MCF 10A (cell line): ENCODE results near the gene ARL15. TPM values are rescaled to one million over a fixed set of nuclear protein-coding genes. Genes with fewer than 3 reads are reported as not detected.

Experiments used
- BruUV-seq: library from RNA; stranded (reverse); fragments of 400-500 nt; replicated peaks from 2 replicates; lab custom pipeline; 2021; lab: Mats Ljungman, UMichigan
- CTCF ChIA-PET: fragments of 300-600 bp; sonication (Branson Sonifier 250); formaldehyde crosslinking; extraction: SDS; loops from one replicate; lab custom pipeline; 2021; ENCODE audit warnings: antibody characterized with exemption, inconsistent platforms; lab: Yijun Ruan, JAX
- POLR2A ChIA-PET: fragments of 300-600, 350-650 bp; sonication (Branson Sonifier 250); formaldehyde crosslinking; extraction: SDS; loops from one replicate; lab custom pipeline; 2020; ENCODE audit warnings: antibody characterized with exemption, inconsistent platforms; lab: Yijun Ruan, JAX
- DNase-seq: peaks from one replicate; pipeline ENCODE4 v3.0.0-alpha.2; 2018; ENCODE audit not compliant: unreplicated experiment
- H3K27ac Mint-ChIP-seq: one replicate; pipeline ENCODE4 v1.8.0; 2022; ENCODE audit warnings: mild to moderate bottlenecking, low read depth, mixed read lengths; ENCODE audit not compliant: unreplicated experiment
- H3K27me3 Mint-ChIP-seq: one replicate; pipeline ENCODE4 v1.8.0; 2022; ENCODE audit warnings: mixed read lengths; ENCODE audit not compliant: insufficient read depth, unreplicated experiment
- H3K36me3 Mint-ChIP-seq: one replicate; pipeline ENCODE4 v1.8.0; 2022; ENCODE audit warnings: mild to moderate bottlenecking, moderate library complexity, mixed read lengths; ENCODE audit not compliant: insufficient read depth, unreplicated experiment
- H3K4me1 Mint-ChIP-seq: one replicate; pipeline ENCODE4 v1.8.0; 2022; ENCODE audit warnings: mixed read lengths; ENCODE audit not compliant: insufficient read depth, unreplicated experiment
- H3K4me3 Mint-ChIP-seq: one replicate; pipeline ENCODE4 v1.8.0; 2022; ENCODE audit warnings: mild to moderate bottlenecking, moderate library complexity, mixed read lengths; ENCODE audit not compliant: unreplicated experiment
- H3K9me3 Mint-ChIP-seq: one replicate; pipeline ENCODE4 v1.8.0; 2022; ENCODE audit warnings: mixed read lengths; ENCODE audit not compliant: unreplicated experiment
- CTCF ChIP-seq: fragments of 200-600 bp; IDR thresholded peaks from one replicate; pipeline ENCODE4 v1.8.0; 2022; ENCODE audit warnings: antibody characterized with exemption, mild to moderate bottlenecking; ENCODE audit not compliant: unreplicated experiment
- intact Hi-C: fragments of 100-400 bp; cut with micrococcal nuclease; formaldehyde crosslinking; loops from 2 replicates; pipeline ENCODE4 v1.14.1; 2022
- total RNA-seq: library from RNA; stranded (reverse); gene quantifications from 2 replicates; pipeline ENCODE4 v1.2.3, GENCODE V29; 2022

The ARL15 gene
- total RNA-seq, 1 experiment from 2014 or later: 11.3 TPM

- ChIA-PET CTCF (no interaction called here), POLR2A (no interaction called here)
- intact Hi-C loops: no loop called here
- no peaks in the 10 kb centered on the region for H3K4me1 Mint-ChIP-seq
- no peak for TF ChIP-seq CTCF
- no peaks in the 10 kb centered on the region for H3K9me3 Mint-ChIP-seq
- no peaks in the 10 kb centered on the region for H3K27me3 Mint-ChIP-seq
- H3K4me3 Mint-ChIP-seq: no peak overlapping the region
- H3K36me3 Mint-ChIP-seq: no peaks in the 10 kb centered on the region
- no peak for DNase-seq
- no peak overlapping the region for H3K27ac Mint-ChIP-seq
- no TSS peak for BruUV-seq
Measured at GRCh38 chr5:53926026-53926425, 384.3 kb downstream of the ARL15 start.

- Mint-ChIP-seq H3K4me1 (no peaks in the 10 kb centered on the region), H3K27ac (no peak overlapping the region), H3K36me3 (no peaks in the 10 kb centered on the region), H3K27me3 (no peaks in the 10 kb centered on the region), H3K9me3 (no peaks in the 10 kb centered on the region), H3K4me3 (no peak overlapping the region)
- TF ChIP-seq CTCF: no peak
- ChIA-PET POLR2A (interaction anchor here (0.5 to 0.7 kb wide), 3 partner anchors 9 to 20 kb away, joined by 3 read pairs; no protein-coding TSS in a partner anchor), CTCF (interaction anchor here (0.6 kb wide), 1 partner anchor 11 kb away, joined by 3 read pairs; no protein-coding TSS in a partner anchor)
- DNase-seq: no peak
- intact Hi-C loops: no loop called here
- no TSS peak for BruUV-seq
Measured at GRCh38 chr5:53924392-53924791, 386.0 kb downstream of the ARL15 start.

GRCh38 chr5:53923961-53924360 lies 386.4 kb downstream of the ARL15 start:
- no peaks in the 10 kb centered on the region for H3K36me3 Mint-ChIP-seq
- CTCF ChIA-PET: no interaction called here
- no peaks in the 10 kb centered on the region for H3K27me3 Mint-ChIP-seq

More at GRCh38 chr5:53923961-53924360, 386.4 kb downstream of the ARL15 start:
- TF ChIP-seq CTCF: no peak
- H3K4me3 Mint-ChIP-seq: no peak overlapping the region
- no peaks in the 10 kb centered on the region for H3K9me3 Mint-ChIP-seq
- no peaks in the 10 kb centered on the region for H3K4me1 Mint-ChIP-seq
- POLR2A ChIA-PET: interaction anchor here (0.6 to 0.7 kb wide), 5 partner anchors 10 to 1161 kb away, joined by 3 read pairs; no protein-coding TSS in a partner anchor
- BruUV-seq: no TSS peak
- no peak overlapping the region for H3K27ac Mint-ChIP-seq
- intact Hi-C loops: no loop called here
- no peak for DNase-seq
